K562 (cell line): Measurements from ENCODE around the gene FOXO4. TPM values are rescaled to one million over a fixed set of nuclear protein-coding genes. Genes with fewer than 3 reads are reported as not detected.

Experiments
- ATAC-seq: fragments of 200-7000 bp; cut with Tn5 transposase; 3 replicates; pipeline ENCODE4 v1.9.1; 2020; ENCODE audit warnings: moderate library complexity
- BruUV-seq: library from RNA; stranded (reverse); fragments of 400-500 nt; replicated peaks from 2 replicates; lab custom pipeline; 2021; lab: Mats Ljungman, UMichigan
- CTCF ChIA-PET: fragments of 300-600 bp; formaldehyde crosslinking; extraction: SDS; loops from one replicate; lab custom pipeline; 2021; ENCODE audit warnings: low intra/inter-chr PET ratio; lab: Yijun Ruan, JAX
- POLR2A ChIA-PET: fragments of 300-600, 350-650 bp; sonication (Branson Sonifier 250); formaldehyde crosslinking; extraction: SDS; loops from one replicate; lab custom pipeline; 2021; ENCODE audit warnings: antibody characterized with exemption, inconsistent platforms; lab: Yijun Ruan, JAX
- DNase-seq, 4 experiments: peaks; one replicate each; pipeline versions ENCODE4 v3.0.0 to v3.0.0-alpha.2; 2011 to 2018; ENCODE audit warnings: low spot score in 3 of 4, mixed read lengths in 3 of 4; ENCODE audit errors: extremely low read depth in 1 of 4
- FAIRE-seq: peaks from 2 replicates; lab custom pipeline; 2011; peaks lifted over from hg19 to GRCh38; lab: Jason Lieb, UNC
- H2AFZ ChIP-seq: 2 replicates; pipeline ENCODE4 v1.6.0; 2011; ENCODE audit warnings: low read depth, low read length, control low read depth, inconsistent platforms
- H3K27ac ChIP-seq: fragments of 200-600 bp; 3 replicates; pipeline ENCODE4 v1.8.0; 2011; ENCODE audit warnings: low read depth, mild to moderate bottlenecking, control low read depth, inconsistent platforms, low read length, moderate library complexity, mixed read lengths; ENCODE audit errors: extremely low read depth
- H3K27me3 ChIP-seq, 2 experiments: fragments of 300-600 bp in 1 of 2; 2 replicates in 1 of 2; 3 replicates in 1 of 2; pipeline versions ENCODE4 v1.6.0 to v1.8.0; 2011; ENCODE audit warnings: inconsistent platforms in 2 of 2, low read length in 2 of 2, mild to moderate bottlenecking in 1 of 2, mixed read lengths in 1 of 2, moderate library complexity in 1 of 2; ENCODE audit not compliant: control insufficient read depth in 2 of 2, insufficient read depth in 2 of 2
- H3K36me3 ChIP-seq: fragments of 300-600 bp; 3 replicates; pipeline ENCODE4 v1.8.0; 2011; ENCODE audit warnings: mild to moderate bottlenecking, low read length, inconsistent platforms; ENCODE audit not compliant: control insufficient read depth, insufficient read depth
- H3K4me1 ChIP-seq, 2 experiments: fragments of 200-600 bp in 1 of 2; replicated peaks in 1 of 2; 2 replicates in 1 of 2; 3 replicates in 1 of 2; pipeline versions ENCODE4 v1.5.1 to v1.8.0; 2011; ENCODE audit warnings: inconsistent platforms in 2 of 2, low read length in 2 of 2, mild to moderate bottlenecking in 1 of 2, mixed read lengths in 1 of 2, moderate library complexity in 1 of 2; ENCODE audit not compliant: control insufficient read depth in 2 of 2, insufficient read depth in 2 of 2
- H3K4me2 ChIP-seq: 2 replicates; pipeline ENCODE4 v1.6.1; 2011; ENCODE audit warnings: low read length, control low read depth, inconsistent platforms, mixed read lengths; ENCODE audit not compliant: insufficient read depth
- H3K4me3 ChIP-seq: fragments of 200-600 bp; sonication (generic), shearing (Covaris generic); 2 replicates; pipeline ENCODE4 v1.5.1; 2016; ENCODE audit warnings: control low read depth, inconsistent platforms
- H3K79me2 ChIP-seq: fragments of 200-600 bp; 3 replicates; pipeline ENCODE4 v1.8.0; 2011; ENCODE audit warnings: low read length, inconsistent platforms; ENCODE audit not compliant: control insufficient read depth, insufficient read depth
- H3K9ac ChIP-seq, 2 experiments: 2 replicates each; pipeline versions ENCODE4 v1.6.0 to v1.6.1; 2011; ENCODE audit warnings: low read depth in 2 of 2, low read length in 2 of 2, control low read depth in 1 of 2, inconsistent platforms in 1 of 2, mild to moderate bottlenecking in 1 of 2, mixed read lengths in 1 of 2; ENCODE audit not compliant: insufficient read depth in 1 of 2
- H3K9me1 ChIP-seq: one replicate; pipeline ENCODE4 v1.6.0; 2011; ENCODE audit warnings: inconsistent platforms, mild to moderate bottlenecking, low read length, moderate library complexity; ENCODE audit not compliant: control insufficient read depth, insufficient read depth
- H3K9me3 ChIP-seq: replicated peaks from 2 replicates; pipeline ENCODE4 v1.5.1; 2011; ENCODE audit warnings: low read depth, low read length, inconsistent platforms; ENCODE audit not compliant: control insufficient read depth, insufficient read depth
- H4K20me1 ChIP-seq: replicated peaks from 2 replicates; pipeline ENCODE4 v1.6.1; 2011; ENCODE audit warnings: low read length, inconsistent platforms, mixed read lengths; ENCODE audit not compliant: control insufficient read depth, insufficient read depth
- BCOR ChIP-seq: fragments of 450-650 bp; IDR thresholded peaks from 2 replicates; pipeline ENCODE4 v1.6.1; 2016
- CSDE1 ChIP-seq, 2 experiments: fragments of 450-650 bp; IDR thresholded peaks; 2 replicates each; pipeline ENCODE4 v1.6.1; 2016; ENCODE audit warnings: mild to moderate bottlenecking in 1 of 2
- E2F4 ChIP-seq: sonication (generic); formaldehyde crosslinking; IDR thresholded peaks from 2 replicates; pipeline ENCODE4 v1.8.0; 2022; ENCODE audit warnings: mild to moderate bottlenecking, low read depth, missing genetic modification reagents
- EGR1 ChIP-seq: fragments of 450-650 bp; conservative IDR thresholded peaks from 2 replicates; pipeline ENCODE4 v1.6.1; 2017; ENCODE audit warnings: mild to moderate bottlenecking
- EHMT2 ChIP-seq: fragments of 450-650 bp; IDR thresholded peaks from 2 replicates; pipeline ENCODE4 v1.6.1; 2018; ENCODE audit warnings: antibody characterized with exemption
- EWSR1 ChIP-seq: fragments of 450-650 bp; IDR thresholded peaks from 2 replicates; pipeline ENCODE4 v1.6.1; 2018; ENCODE audit warnings: borderline replicate concordance, mild to moderate bottlenecking, low read depth, moderate library complexity; ENCODE audit not compliant: partially characterized antibody
- FOSL1 ChIP-seq: fragments of 200-800 bp; sonication (Bioruptor generic); conservative IDR thresholded peaks from 2 replicates; pipeline ENCODE4 v1.6.1; 2016; ENCODE audit warnings: missing genetic modification characterization, missing compliant biosample characterization
- GATAD2A ChIP-seq: fragments of 450-650 bp; IDR thresholded peaks from 2 replicates; pipeline ENCODE4 v1.6.1; 2017
- HDAC3 ChIP-seq: fragments of 450-650 bp; IDR thresholded peaks from 2 replicates; pipeline ENCODE4 v1.6.1; 2018; ENCODE audit warnings: borderline replicate concordance, mild to moderate bottlenecking, moderate library complexity; ENCODE audit not compliant: partially characterized antibody
- KLF13 ChIP-seq: fragments of 450-650 bp; IDR thresholded peaks from 2 replicates; pipeline ENCODE4 v1.6.1; 2016; ENCODE audit warnings: missing genetic modification characterization, low read depth, mild to moderate bottlenecking, missing compliant biosample characterization, moderate library complexity, borderline replicate concordance
- MEIS2 ChIP-seq: fragments of 450-650 bp; IDR thresholded peaks from 2 replicates; pipeline ENCODE4 v1.6.1; 2014; ENCODE audit warnings: mild to moderate bottlenecking; ENCODE audit not compliant: partially characterized antibody
- NCOR1 ChIP-seq: fragments of 450-650 bp; IDR thresholded peaks from 2 replicates; pipeline ENCODE4 v1.6.1; 2016; ENCODE audit warnings: mild to moderate bottlenecking, moderate library complexity
- NFRKB ChIP-seq: fragments of 450-650 bp; IDR thresholded peaks from 2 replicates; pipeline ENCODE4 v1.6.1; 2016; ENCODE audit warnings: low read depth
- RCOR1 ChIP-seq, 2 experiments: IDR thresholded peaks; 2 replicates each; pipeline ENCODE4 v1.6.1; 2012; ENCODE audit warnings: low read depth in 2 of 2, low read length in 2 of 2, borderline replicate concordance in 1 of 2, improper control_type of control experiment in 1 of 2
- SMARCE1 ChIP-seq: fragments of 450-650 bp; IDR thresholded peaks from 2 replicates; pipeline ENCODE4 v1.7.1; 2016; ENCODE audit warnings: mild to moderate bottlenecking
- ZNF449 ChIP-seq: fragments of 250-450 bp; sonication (Bioruptor Pico); IDR thresholded peaks from 2 replicates; pipeline ENCODE4 v1.8.0; 2022; ENCODE audit warnings: moderate library complexity, mild to moderate bottlenecking, inconsistent platforms
- ZNF75A ChIP-seq: fragments of 450-650 bp; formaldehyde crosslinking; IDR thresholded peaks from 2 replicates; pipeline ENCODE4 v1.4.0; 2020; ENCODE audit warnings: mild to moderate bottlenecking
- ZNF778 ChIP-seq: fragments of 450-650 bp; formaldehyde crosslinking; IDR thresholded peaks from 2 replicates; pipeline ENCODE4 v1.4.0; 2020; ENCODE audit warnings: mild to moderate bottlenecking, moderate library complexity
- WGBS: fragments of 100-300 bp; shearing (Covaris generic); methylation state at CpG from one replicate; pipeline ENCODE4 v1.1.6; 2016; ENCODE audit warnings: low coverage, mixed read lengths; ENCODE audit not compliant: insufficient coverage; ENCODE audit errors: missing lambda C conversion rate; 5-methylcytosine and 5-hydroxymethylcytosine counted together
- in situ Hi-C: fragments of 300-500 bp; cut with MboI; formaldehyde crosslinking; loops from 4 replicates; pipeline ENCODE4 v1.15.0; 2018; ENCODE audit warnings: inconsistent platforms, mixed read lengths
- intact Hi-C: fragments of 100-400 bp; cut with micrococcal nuclease; formaldehyde crosslinking; loops from 2 replicates; pipeline ENCODE4 v1.14.2; 2022
- polyA plus RNA-seq, 8 experiments: library from polyadenylated mRNA; depleted of rRNA in 4 of 8; stranded (reverse) in 5 of 8; unstranded in 3 of 8; fragments of >200 nt; fragmentation: Nextera tagmentation in 2 of 8; fragmentation: Illumina TruSeq in 1 of 8; extraction: Ambion mirVana in 2 of 8; extraction: Trizol in 1 of 8; gene quantifications; 2 replicates each; pipeline versions ENCODE4 v1.2.1 to v1.2.3, GENCODE V29; 2011 to 2014; ENCODE audit warnings: inconsistent platforms in 1 of 8, missing spikeins in 1 of 8
- total RNA-seq, 7 experiments: library from RNA; depleted of rRNA in 6 of 7; stranded (reverse); fragments of >200 nt in 6 of 7; fragmentation: Illumina TruSeq in 2 of 7; extraction: Trizol in 2 of 7; gene quantifications; 2 replicates each; pipeline versions ENCODE4 v1.2.1 to v1.2.3, GENCODE V29; 2011 to 2021; ENCODE audit warnings: low replicate concordance in 1 of 7
- TF ChIP-seq, protein P1 (sequence below): fragments of 450-650 bp; IDR thresholded peaks from 2 replicates; pipeline ENCODE4 v1.6.1; 2017; ENCODE audit warnings: antibody characterized with exemption

The FOXO4 gene
- total and polyA plus RNA-seq, 9 of the 15 experiments (the other 6 are each of a cell fraction or from before 2014, with no cell fraction given), result 0.13 to 26.6 (median 8.5) TPM

DNA sequence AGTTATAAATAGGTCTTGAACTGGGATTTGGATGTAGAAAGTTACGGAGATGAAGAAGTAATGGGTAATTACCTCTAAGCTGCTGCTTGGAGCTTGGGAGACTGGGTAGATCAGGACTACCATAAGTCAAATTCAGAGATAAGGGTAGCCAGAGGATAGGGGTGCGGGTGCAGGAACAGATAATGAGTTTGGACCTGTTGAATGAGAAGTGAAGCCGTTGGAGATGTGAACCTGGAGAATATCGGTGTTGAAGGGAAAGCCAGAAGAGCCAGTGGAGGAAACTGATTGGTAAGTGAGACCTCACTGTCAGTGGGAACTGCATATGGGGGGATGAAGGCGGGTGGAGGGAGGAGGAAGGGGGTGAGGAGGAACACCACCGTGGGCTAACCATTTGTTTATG lies 618 bp upstream of the FOXO4 start:
- DNase-seq (peak in 2 of 4 experiments; percentile 68 to 72), FAIRE-seq (peak; percentile 86), ATAC-seq (peak; percentile 23)
- H2AFZ ChIP-seq, result peak overlapping the region; percentile 96
- H3K4me2 ChIP-seq, result peak overlapping the region; percentile 87
- H3K79me2 ChIP-seq, result peaks cover 11% of the 10 kb centered on the region
- in situ Hi-C loops (loop anchor here (5.0 kb wide), 1 partner anchor 82 kb away; no protein-coding TSS in a partner anchor), intact Hi-C loops (no loop called here)
- ChIA-PET POLR2A (no interaction called here), CTCF (no interaction called here)
- no peaks in the 10 kb centered on the region for H3K27me3 ChIP-seq
- H3K4me3 ChIP-seq, result peak overlapping the region; percentile 59
- peak overlapping the region; percentile 67 for H3K27ac ChIP-seq
- peak overlapping the region; percentile 71 to 95; a peak in 3 of 4 replicates for H3K9ac ChIP-seq
- WGBS, result 2% methylated on average over 4 of the region's 6 CpGs
- H3K9me3 ChIP-seq, result no peaks in the 10 kb centered on the region
- no peaks in the 10 kb centered on the region for H3K9me1 ChIP-seq
- peaks cover 14 to 24% of the 10 kb centered on the region in 2 experiments; a peak in 4 of 5 replicates for H3K4me1 ChIP-seq
- no peaks in the 10 kb centered on the region for H4K20me1 ChIP-seq
- no peaks in the 10 kb centered on the region for H3K36me3 ChIP-seq
- BruUV-seq, result TSS peak; percentile 90
- TF ChIP-seq, protein P1, sequence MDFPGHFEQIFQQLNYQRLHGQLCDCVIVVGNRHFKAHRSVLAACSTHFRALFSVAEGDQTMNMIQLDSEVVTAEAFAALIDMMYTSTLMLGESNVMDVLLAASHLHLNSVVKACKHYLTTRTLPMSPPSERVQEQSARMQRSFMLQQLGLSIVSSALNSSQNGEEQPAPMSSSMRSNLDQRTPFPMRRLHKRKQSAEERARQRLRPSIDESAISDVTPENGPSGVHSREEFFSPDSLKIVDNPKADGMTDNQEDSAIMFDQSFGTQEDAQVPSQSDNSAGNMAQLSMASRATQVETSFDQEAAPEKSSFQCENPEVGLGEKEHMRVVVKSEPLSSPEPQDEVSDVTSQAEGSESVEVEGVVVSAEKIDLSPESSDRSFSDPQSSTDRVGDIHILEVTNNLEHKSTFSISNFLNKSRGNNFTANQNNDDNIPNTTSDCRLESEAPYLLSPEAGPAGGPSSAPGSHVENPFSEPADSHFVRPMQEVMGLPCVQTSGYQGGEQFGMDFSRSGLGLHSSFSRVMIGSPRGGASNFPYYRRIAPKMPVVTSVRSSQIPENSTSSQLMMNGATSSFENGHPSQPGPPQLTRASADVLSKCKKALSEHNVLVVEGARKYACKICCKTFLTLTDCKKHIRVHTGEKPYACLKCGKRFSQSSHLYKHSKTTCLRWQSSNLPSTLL, result no peak
- TF ChIP-seq ZNF449 (CRISPR knock-in tag), result no peak
- TF ChIP-seq EGR1, result no peak
- TF ChIP-seq HDAC3, result no peak
- TF ChIP-seq FOSL1, result no peak
- no peak for TF ChIP-seq ZNF778 (CRISPR knock-in tag)
- no peak for TF ChIP-seq CSDE1 (IDR thresholded peaks at IDR 0.05)
- TF ChIP-seq E2F4 (CRISPR knock-in tag), result no peak
- no peak for TF ChIP-seq KLF13
- TF ChIP-seq SMARCE1, result peak; percentile 48; the same call in 1 of the 2 replicates
- TF ChIP-seq RCOR1 (IDR thresholded peaks at IDR 0.05; ENCODE audit: borderline replicate concordance in 1 of 2, low read depth in 2 of 2, low read length in 2 of 2), result peak in 1 of 2 experiments; percentile 20; a peak in 1 of 4 replicates
- peak; percentile 67 for TF ChIP-seq NCOR1
- 0 out of 2 replicates have a peak, but pooled peaks have one; percentile 26 for TF ChIP-seq EHMT2
- no peak for TF ChIP-seq NFRKB
- TF ChIP-seq BCOR, result peak; percentile 20; the same call in 1 of the 2 replicates
- TF ChIP-seq MEIS2, result peak; percentile 68
- peak; percentile 78; the same call in 1 of the 2 replicates for TF ChIP-seq GATAD2A
- TF ChIP-seq EWSR1, result no peak
- TF ChIP-seq ZNF75A, result no peak
